ENCODE results near the gene CABCOCO1.
A peak's percentile ranks its signal among the peaks of the same experiment; 100 is the strongest.

CABCOCO1 gene

GRCh38 chr10:61662794-61663259 is at the start of gene CABCOCO1:
TSS of gene CABCOCO1 (plus strand) at chr10:61662929. CDS start at chr10:61662973, 44 bp downstream.
- DNase-seq, result peak in 53 of 56 donors; percentile 4 to 82 (median 56)

GRCh38 chr10:61613665-61614064 is 49.1 kb upstream of the CABCOCO1 start:
- no peak for DNase-seq

- DNase-seq, result no peak
These were observed 46.1 kb upstream of the CABCOCO1 start for GRCh38 chr10:61616611-61617010.

GRCh38 chr10:61617180-61617579 is 45.5 kb upstream of the CABCOCO1 start:
- DNase-seq, result no peak

GRCh38 chr10:61617586-61617985 is 45.1 kb upstream of the CABCOCO1 start:
- DNase-seq, result no peak

- DNase-seq, result no peak
These were observed 44.3 kb upstream of the CABCOCO1 start for GRCh38 chr10:61618388-61618961.

- no peak for DNase-seq
These were observed 42.2 kb upstream of the CABCOCO1 start for GRCh38 chr10:61620506-61620905.

- DNase-seq, result no peak
These were observed 41.1 kb upstream of the CABCOCO1 start for GRCh38 chr10:61621605-61622051.

- peak in 4 of 56 donors; percentile 1 to 39 (median 14) for DNase-seq
These were observed 39.6 kb upstream of the CABCOCO1 start for GRCh38 chr10:61623161-61623560.

- no peak for DNase-seq
These were observed 36.5 kb upstream of the CABCOCO1 start for GRCh38 chr10:61626209-61626608.

GRCh38 chr10:61627266-61627665 is 35.5 kb upstream of the CABCOCO1 start:
- DNase-seq, result no peak

GRCh38 chr10:61628151-61628874 is 34.4 kb upstream of the CABCOCO1 start:
- DNase-seq, result no peak

GRCh38 chr10:61628875-61629513 is 33.7 kb upstream of the CABCOCO1 start:
- peak in 1 of 56 donors; percentile 34 for DNase-seq

- no peak for DNase-seq
These were observed 33.2 kb upstream of the CABCOCO1 start for GRCh38 chr10:61629576-61629975.

GRCh38 chr10:61632057-61632670 is 30.6 kb upstream of the CABCOCO1 start:
- no peak for DNase-seq

GRCh38 chr10:61633665-61634064 is 29.1 kb upstream of the CABCOCO1 start:
- no peak for DNase-seq

GRCh38 chr10:61634746-61635145 is 28.0 kb upstream of the CABCOCO1 start:
- no peak for DNase-seq

GRCh38 chr10:61635471-61635870 is 27.3 kb upstream of the CABCOCO1 start:
- no peak for DNase-seq

GRCh38 chr10:61635932-61636331 is 26.8 kb upstream of the CABCOCO1 start:
- no peak for DNase-seq

- DNase-seq, result no peak
These were observed 22.8 kb upstream of the CABCOCO1 start for GRCh38 chr10:61639952-61640351.

GRCh38 chr10:61640856-61641255 is 21.9 kb upstream of the CABCOCO1 start:
- DNase-seq, result peak in 2 of 56 donors; percentile 1 to 10

- no peak for DNase-seq
These were observed 20.6 kb upstream of the CABCOCO1 start for GRCh38 chr10:61642150-61642571.
